Lung (tissue), 12 donors: ENCODE data around the gene C2orf49. TPM values are rescaled to one million over a fixed set of nuclear protein-coding genes. Genes with fewer than 3 reads are reported as not detected.

Source experiments
- ATAC-seq: fragments of 200-7000 bp; cut with Tn5 transposase; one replicate; pipeline ENCODE4 v1.9.1; 2020; ENCODE audit warnings: moderate number of reproducible peaks; ENCODE audit not compliant: insufficient read depth, low FRiP score
- DNase-seq, 3 donors: peaks; one replicate each; pipeline ENCODE4 v3.0.0-alpha.2; 2013 to 2017
- H3K27ac ChIP-seq, 2 donors: one replicate each; pipeline ENCODE4 v1.5.1; 2013; ENCODE audit warnings: mild to moderate bottlenecking in 2 of 2, moderate library complexity in 2 of 2, control low read depth in 1 of 2, inconsistent platforms in 1 of 2, low read depth in 1 of 2, low read length in 1 of 2
- H3K27me3 ChIP-seq, 3 donors: one replicate each; pipeline ENCODE4 v1.5.1; 2013; ENCODE audit warnings: low read length in 2 of 3; ENCODE audit not compliant: control insufficient read depth in 3 of 3, insufficient read depth in 3 of 3
- H3K36me3 ChIP-seq, 4 donors: one replicate each; pipeline ENCODE4 v1.5.1; 2013; ENCODE audit warnings: low read length in 4 of 4, mild to moderate bottlenecking in 1 of 4, moderate library complexity in 1 of 4; ENCODE audit not compliant: control insufficient read depth in 4 of 4, insufficient read depth in 4 of 4
- H3K4me1 ChIP-seq, 5 donors: one replicate each; pipeline ENCODE4 v1.5.1; 2013; ENCODE audit warnings: low read length in 5 of 5, mild to moderate bottlenecking in 2 of 5, moderate library complexity in 1 of 5; ENCODE audit not compliant: control insufficient read depth in 5 of 5, insufficient read depth in 5 of 5
- H3K4me3 ChIP-seq: one replicate; pipeline ENCODE4 v1.5.1; 2013; ENCODE audit warnings: mild to moderate bottlenecking, control low read depth, moderate library complexity
- H3K9ac ChIP-seq, 2 donors: one replicate each; pipeline ENCODE4 v1.5.1; 2013; ENCODE audit warnings: low read length in 2 of 2, control low read depth in 1 of 2; ENCODE audit not compliant: insufficient read depth in 1 of 2
- H3K9me3 ChIP-seq, 4 donors: one replicate each; pipeline ENCODE4 v1.5.1; 2013; ENCODE audit warnings: low read length in 3 of 4, mild to moderate bottlenecking in 1 of 4, moderate library complexity in 1 of 4; ENCODE audit not compliant: control insufficient read depth in 4 of 4, insufficient read depth in 3 of 4
- CTCF ChIP-seq: IDR thresholded peaks from 2 replicates; pipeline ENCODE4 v1.5.1; 2012; ENCODE audit warnings: mild to moderate bottlenecking; ENCODE audit errors: control extremely low read depth, extremely low read depth
- WGBS, 2 donors: extraction: QIAGEN DNeasy Blood & Tissue Kit; methylation state at CpG; one replicate each; pipeline ENCODE4 v1.1.7; 2013; 5-methylcytosine and 5-hydroxymethylcytosine counted together
- polyA plus RNA-seq, 2 donors: library from polyadenylated mRNA; stranded (reverse); fragments of 200-250 nt; gene quantifications; one replicate each; pipeline ENCODE4 v1.2.1, GENCODE V29; 2013
- total RNA-seq, 2 donors: library from RNA; depleted of rRNA in 1 of 2; stranded (reverse); fragments of >200 nt in 1 of 2; gene quantifications; one replicate each; pipeline ENCODE4 v1.2.1, GENCODE V29; 2014 to 2021
- donor health status: control.
- donor health status: control.
- donor health status: Bipolar disorder and iron deficiency.
- donor health status: healthy.
- donor health status: DM: yes; HTN: yes; CAD: no.

Gene C2orf49
- total and polyA plus RNA-seq, 4 donors = 7.6 to 18.7 (median 10.7) TPM

DNA sequence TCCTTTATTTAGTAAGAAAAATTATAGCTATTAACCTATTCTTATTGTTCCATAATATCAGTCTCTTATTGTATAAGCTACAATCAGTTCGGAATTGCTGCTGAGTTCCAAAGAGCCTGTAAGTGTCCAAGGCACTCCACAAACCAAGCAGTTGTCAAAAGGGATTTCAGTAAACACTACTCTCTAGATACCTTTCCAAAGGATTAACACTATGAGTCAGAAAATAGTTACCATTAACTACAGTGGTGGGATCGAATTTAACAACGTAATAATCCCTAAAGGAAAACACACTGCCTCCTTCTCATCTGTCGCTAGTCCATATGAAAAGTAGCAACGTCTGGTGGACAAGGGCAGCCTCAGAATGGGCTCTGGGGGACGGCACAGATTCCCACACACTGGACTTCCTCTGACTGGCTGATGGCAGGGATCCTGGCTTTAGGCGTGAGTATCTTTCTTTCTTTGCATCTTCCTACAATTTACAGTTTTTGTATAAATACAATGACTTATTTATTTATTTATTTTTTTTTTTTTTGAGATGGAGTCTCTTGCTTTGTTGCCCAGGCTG lies 16.6 kb upstream of the C2orf49 start:
- TF ChIP-seq CTCF = no peak
- Histone ChIP-seq H3K9me3 (no peaks in the 10 kb centered on the region), H3K27me3 (no peaks in the 10 kb centered on the region), H3K27ac (no peak overlapping the region), H3K9ac (no peak overlapping the region), H3K4me1 (peaks cover 0 to 8% (median 0%) of the 10 kb centered on the region in 5 donors), H3K36me3 (peaks cover 0 to 4% (median 0%) of the 10 kb centered on the region in 4 donors), H3K4me3 (no peak overlapping the region)
- ATAC-seq (no peak), DNase-seq (no peak)
- WGBS, 2 donors = 59 to 68% methylated on average over 7 of the region's 7 CpGs

DNA sequence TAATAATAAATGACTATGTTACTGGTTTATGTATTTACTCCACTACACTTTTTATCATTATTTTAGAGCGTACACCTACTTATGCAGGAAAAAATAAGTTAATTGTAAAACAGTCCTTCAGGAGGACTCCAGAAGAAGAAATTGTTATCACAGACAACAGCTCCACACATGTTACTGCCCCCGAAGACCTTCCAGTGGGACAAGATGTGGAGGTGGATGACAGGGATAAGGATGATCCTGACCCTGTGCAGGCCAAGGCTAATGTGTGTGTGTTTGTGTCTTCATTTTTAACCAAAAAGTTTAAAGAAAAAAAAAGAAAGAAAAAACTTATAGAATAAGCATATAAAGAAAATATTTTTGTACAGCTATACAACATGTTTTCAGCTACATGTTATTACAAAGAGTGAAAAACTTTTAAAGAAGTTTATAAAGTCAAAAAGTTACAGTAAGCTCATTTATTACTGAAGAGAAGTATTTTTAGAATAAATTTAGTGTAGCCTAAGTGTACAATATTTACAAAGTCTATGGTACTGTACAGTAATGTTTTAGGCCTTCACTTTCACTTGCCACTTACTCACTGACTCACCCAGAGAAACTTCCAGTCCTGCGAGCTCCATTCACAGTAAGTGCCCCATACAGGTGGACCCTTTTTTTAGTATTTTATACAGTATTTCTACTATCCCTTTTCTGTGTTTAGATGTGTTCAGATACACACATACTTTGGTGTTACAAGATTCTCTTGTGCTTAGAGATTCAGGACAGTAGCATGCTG lies 15.3 kb upstream of the C2orf49 start:
- 88 to 91% methylated on average over 3 of the region's 3 CpGs for WGBS, 2 donors
- no peaks in the 10 kb centered on the region for H3K27me3 ChIP-seq
- ATAC-seq (no peak), DNase-seq (no peak)
- no peak for TF ChIP-seq CTCF
- H3K27ac ChIP-seq = no peak overlapping the region
- H3K9me3 ChIP-seq = no peaks in the 10 kb centered on the region
- H3K9ac ChIP-seq = no peak overlapping the region
- no peak overlapping the region for H3K4me3 ChIP-seq
- H3K4me1 ChIP-seq = peaks cover 0 to 8% (median 0%) of the 10 kb centered on the region in 5 donors
- H3K36me3 ChIP-seq = peaks cover 0 to 4% (median 0%) of the 10 kb centered on the region in 4 donors

DNA sequence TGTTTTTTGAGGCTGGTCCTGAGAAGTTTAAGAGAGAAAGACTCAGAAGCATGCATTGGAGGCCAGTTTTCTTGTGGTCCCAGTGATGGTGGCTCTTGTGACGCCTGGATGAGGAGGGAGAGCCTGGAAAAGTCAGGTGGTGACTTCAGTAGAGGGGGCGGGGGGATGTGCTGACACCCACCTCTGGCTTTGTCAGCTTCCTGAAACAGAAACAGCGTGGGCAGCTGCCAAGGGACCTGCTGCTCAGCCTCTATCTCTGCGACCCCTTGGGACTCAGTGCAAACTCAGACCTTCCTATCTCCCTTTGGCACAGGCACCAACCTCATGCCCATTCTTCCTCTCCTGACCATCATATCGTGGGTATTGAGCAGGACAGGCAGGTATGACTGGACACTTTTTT lies 14.2 kb upstream of the C2orf49 start:
- no peak for TF ChIP-seq CTCF

More for the DNA sequence above, 14.2 kb upstream of the C2orf49 start:
- Histone ChIP-seq H3K4me3 (no peak overlapping the region), H3K27ac (no peak overlapping the region), H3K4me1 (peaks cover 0 to 8% (median 3%) of the 10 kb centered on the region in 5 donors), H3K27me3 (no peaks in the 10 kb centered on the region), H3K9me3 (no peaks in the 10 kb centered on the region), H3K9ac (no peak overlapping the region), H3K36me3 (peaks cover 0 to 4% (median 0%) of the 10 kb centered on the region in 4 donors)
- no peak for ATAC-seq
- DNase-seq = no peak
- 53 to 66% methylated on average over 5 of the region's 5 CpGs for WGBS, 2 donors
